ENCODE measurements around the gene MSN.

- no peak for TF ChIP-seq CTCF (conservative IDR thresholded peaks at IDR 0.05 in 1 of 2, IDR thresholded peaks at IDR 0.05 in 1 of 2; ENCODE audit: extremely low read depth in 1 of 2, insufficient read depth in 1 of 2, low read depth in 1 of 2, low read length in 2 of 2)
- no peak for TF ChIP-seq EZH2 (IDR thresholded peaks at IDR 0.05; ENCODE audit: borderline replicate concordance, low read length)
Observed at GRCh38 chrX:65702956-65703355, 35.5 kb downstream of the MSN start.

Measured in mammary epithelial cell (primary cell).